ENCODE measurements around the gene CLK2.
"Not testable (repeated sequence)": the region's sequence is repeated elsewhere in the genome, so short reads cannot be mapped to it uniquely, and the experiment has no call there.

DNA sequence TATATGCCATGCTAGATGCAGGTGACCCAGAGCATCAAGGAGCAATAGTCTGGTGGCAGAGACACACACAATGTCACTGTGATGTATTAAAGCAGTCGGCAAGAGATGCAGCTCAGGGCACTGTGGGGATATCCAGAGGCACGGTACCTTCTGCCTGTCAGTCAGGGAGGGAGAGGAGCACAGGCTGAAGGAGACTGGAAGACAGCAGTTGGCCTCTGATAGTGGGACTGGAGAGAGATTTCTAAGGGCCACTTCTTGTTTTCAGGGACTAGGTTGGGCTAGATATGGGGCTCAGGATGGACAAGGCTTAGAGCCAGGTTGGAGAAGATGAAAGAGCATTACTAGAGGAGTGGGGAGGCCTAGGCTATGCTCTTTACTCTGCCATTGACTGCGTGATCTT is 42.0 kb downstream of the CLK2 start:
- not testable (repeated sequence) for TF ChIP-seq NRF1 (IDR thresholded peaks at IDR 0.05; ENCODE audit: low read depth, low read length); CTCF (IDR thresholded peaks at IDR 0.05; ENCODE audit: control extremely low read depth in 1 of 3, insufficient read depth in 1 of 3, low read depth in 1 of 3, low read length in 3 of 3); EZH2 (IDR thresholded peaks at IDR 0.05; ENCODE audit: low read depth, low read length, severe bottlenecking); TAF1 (IDR thresholded peaks at IDR 0.05; ENCODE audit: low read depth, low read length)

All from H1 (cell line).